GM12878 (cell line): ENCODE results near the gene DENND10. TPM values are rescaled to one million over a fixed set of nuclear protein-coding genes. Genes with fewer than 3 reads are reported as not detected.
A peak's percentile ranks its signal among the peaks of the same experiment; 100 is the strongest.

Experiments
- ATAC-seq: fragments of 200-7000 bp; cut with Tn5 transposase; 3 replicates; pipeline ENCODE4 v1.9.1; 2020; ENCODE audit warnings: mild to moderate bottlenecking, moderate library complexity
- BruUV-seq: library from RNA; stranded (reverse); fragments of 400-500 nt; replicated peaks from 2 replicates; lab custom pipeline; 2021; lab: Mats Ljungman, UMichigan
- CTCF ChIA-PET: fragments of 300-600 bp; sonication (Branson Sonifier 250); formaldehyde crosslinking; extraction: SDS; loops from one replicate; lab custom pipeline; 2021; ENCODE audit warnings: inconsistent platforms; lab: Yijun Ruan, JAX
- POLR2A ChIA-PET: fragments of 350-600 bp; formaldehyde crosslinking; extraction: SDS; loops from one replicate; lab custom pipeline; 2021; ENCODE audit warnings: inconsistent platforms; lab: Charles Lee
- RAD21 ChIA-PET: fragments of 300-600 bp; sonication (Branson Sonifier 250); formaldehyde crosslinking; loops from one replicate; lab custom pipeline; 2023; ENCODE audit warnings: antibody characterized with exemption; ENCODE audit not compliant: unreplicated experiment; lab: Charles Lee
- SMC1A ChIA-PET: fragments of 300-600 bp; sonication (Branson Sonifier 250); formaldehyde crosslinking; loops from one replicate; lab custom pipeline; 2023; ENCODE audit not compliant: unreplicated experiment, uncharacterized antibody; lab: Charles Lee
- DNase-seq: peaks from one replicate; pipeline ENCODE4 v3.0.0-alpha.2; 2011; ENCODE audit warnings: low read depth, low spot score
- FAIRE-seq: peaks from 3 replicates; lab custom pipeline; 2011; peaks lifted over from hg19 to GRCh38; lab: Jason Lieb, UNC
- H2AFZ ChIP-seq: 2 replicates; pipeline ENCODE4 v1.6.0; 2011; ENCODE audit warnings: low read depth, low read length, control low read depth; ENCODE audit not compliant: control insufficient read depth
- H3K27ac ChIP-seq: 2 replicates; pipeline ENCODE4 v1.5.1; 2011; ENCODE audit warnings: control low read depth; ENCODE audit not compliant: control insufficient read depth, insufficient read depth
- H3K27me3 ChIP-seq, 2 experiments: replicated peaks in 1 of 2; 2 replicates each; pipeline versions ENCODE4 v1.6.0 to v1.6.1; 2011; ENCODE audit warnings: low read length in 1 of 2; ENCODE audit not compliant: control insufficient read depth in 2 of 2, insufficient read depth in 2 of 2
- H3K36me3 ChIP-seq, 2 experiments: 2 replicates each; pipeline ENCODE4 v1.5.1; 2011; ENCODE audit warnings: low read length in 1 of 2; ENCODE audit not compliant: control insufficient read depth in 2 of 2, insufficient read depth in 2 of 2
- H3K4me1 ChIP-seq: 2 replicates; pipeline ENCODE4 v1.6.1; 2011; ENCODE audit warnings: mild to moderate bottlenecking, low read length, moderate library complexity, mixed read lengths; ENCODE audit not compliant: control insufficient read depth, insufficient read depth
- H3K4me2 ChIP-seq: 2 replicates; pipeline ENCODE4 v1.6.0; 2011; ENCODE audit warnings: control low read depth; ENCODE audit not compliant: control insufficient read depth, insufficient read depth
- H3K4me3 ChIP-seq: fragments of 200-600 bp; sonication (generic); 2 replicates; pipeline ENCODE4 v1.5.1; 2016
- H3K79me2 ChIP-seq: 2 replicates; pipeline ENCODE4 v1.6.0; 2011; ENCODE audit warnings: low read length; ENCODE audit not compliant: control insufficient read depth, insufficient read depth
- H3K9ac ChIP-seq: 2 replicates; pipeline ENCODE4 v1.8.0; 2011; ENCODE audit warnings: low read length, control low read depth, mixed read lengths; ENCODE audit not compliant: control insufficient read depth, insufficient read depth
- H3K9me3 ChIP-seq: replicated peaks from 3 replicates; pipeline ENCODE4 v1.5.1; 2011; ENCODE audit warnings: mild to moderate bottlenecking, low read length; ENCODE audit not compliant: control insufficient read depth, insufficient read depth
- H4K20me1 ChIP-seq: 2 replicates; pipeline ENCODE4 v1.6.0; 2011; ENCODE audit not compliant: control insufficient read depth, insufficient read depth
- ASH2L ChIP-seq: fragments of 300-600, 200-600 bp; sonication (generic); IDR thresholded peaks from 2 replicates; pipeline ENCODE4 v1.6.1; 2017; ENCODE audit warnings: low read depth, mild to moderate bottlenecking, borderline replicate concordance
- CHD4 ChIP-seq: fragments of 200-600 bp; sonication (generic); IDR thresholded peaks from 2 replicates; pipeline ENCODE4 v1.6.1; 2016; ENCODE audit warnings: mild to moderate bottlenecking
- CREB1 ChIP-seq: IDR thresholded peaks from 2 replicates; pipeline ENCODE4 v1.6.1; 2012; ENCODE audit warnings: low read depth, mild to moderate bottlenecking, inconsistent platforms
- HDGF ChIP-seq: fragments of 450-650 bp; IDR thresholded peaks from 2 replicates; pipeline ENCODE4 v1.6.1; 2016; ENCODE audit warnings: antibody characterized with exemption
- IKZF1 ChIP-seq: fragments of 450-650 bp; conservative IDR thresholded peaks from 2 replicates; pipeline ENCODE4 v1.6.1; 2017; ENCODE audit warnings: antibody characterized with exemption, mild to moderate bottlenecking
- IRF4 ChIP-seq: IDR thresholded peaks from 2 replicates; pipeline ENCODE4 v1.6.1; 2011; ENCODE audit warnings: low read depth, low read length
- MAX ChIP-seq: IDR thresholded peaks from 2 replicates; pipeline ENCODE4 v1.6.1; 2012; ENCODE audit warnings: low read depth, low read length, improper control_type of control experiment
- MEF2B ChIP-seq: fragments of 450-650 bp; IDR thresholded peaks from 2 replicates; pipeline ENCODE4 v1.6.1; 2018; ENCODE audit warnings: mild to moderate bottlenecking, moderate library complexity; ENCODE audit not compliant: partially characterized antibody, poor library complexity, severe bottlenecking
- NRF1 ChIP-seq: conservative IDR thresholded peaks from 2 replicates; pipeline ENCODE4 v1.6.1; 2011; ENCODE audit warnings: mild to moderate bottlenecking, low read depth, low read length, improper control_type of control experiment
- RB1 ChIP-seq: fragments of 450-650 bp; formaldehyde crosslinking; IDR thresholded peaks from 2 replicates; pipeline ENCODE4 v1.6.1; 2017; ENCODE audit warnings: mild to moderate bottlenecking, borderline replicate concordance
- SKIL ChIP-seq: fragments of 450-650 bp; IDR thresholded peaks from 2 replicates; pipeline ENCODE4 v1.6.1; 2017; ENCODE audit warnings: mild to moderate bottlenecking, low read depth, inconsistent platforms; ENCODE audit not compliant: poor library complexity, severe bottlenecking
- SMAD1 ChIP-seq: fragments of 450-650 bp; IDR thresholded peaks from 2 replicates; pipeline ENCODE4 v1.6.1; 2018; ENCODE audit warnings: mild to moderate bottlenecking, low read depth; ENCODE audit not compliant: partially characterized antibody
- SUZ12 ChIP-seq: fragments of 200-600 bp; sonication (generic); IDR thresholded peaks from one replicate; pipeline ENCODE4 v1.6.1; 2018; ENCODE audit warnings: antibody characterized with exemption, mild to moderate bottlenecking; ENCODE audit not compliant: unreplicated experiment
- TCF3 ChIP-seq: IDR thresholded peaks from 2 replicates; pipeline ENCODE4 v1.6.1; 2012; ENCODE audit warnings: low read depth, mild to moderate bottlenecking, low read length, borderline replicate concordance; ENCODE audit not compliant: insufficient read depth
- YBX1 ChIP-seq: fragments of 450-650 bp; IDR thresholded peaks from 2 replicates; pipeline ENCODE4 v1.6.1; 2016; ENCODE audit warnings: antibody characterized with exemption
- ZNF622 ChIP-seq: fragments of 450-650 bp; IDR thresholded peaks from 2 replicates; pipeline ENCODE4 v1.6.1; 2017; ENCODE audit warnings: mild to moderate bottlenecking, inconsistent platforms
- WGBS: methylation state at CpG from one replicate; pipeline ENCODE4 v1.1.6; 2016; ENCODE audit warnings: low lambda C conversion rate; ENCODE audit not compliant: insufficient replicate concordance, insufficient coverage; ENCODE audit errors: missing lambda C conversion rate; 5-methylcytosine and 5-hydroxymethylcytosine counted together
- in situ Hi-C: fragments of 300-500 bp; cut with MboI; formaldehyde crosslinking; loops from 9 replicates; pipeline ENCODE4 v1.14.3; 2018; ENCODE audit warnings: mixed read lengths
- intact Hi-C: fragments of 100-400 bp; cut with micrococcal nuclease; formaldehyde crosslinking; loops from one replicate; pipeline ENCODE4 v1.14.2; 2022; ENCODE audit not compliant: unreplicated experiment
- polyA plus RNA-seq, 11 experiments: library from polyadenylated mRNA; depleted of rRNA in 4 of 11; unstranded in 6 of 11; stranded (reverse) in 5 of 11; fragments of >200 nt; fragmentation: Nextera tagmentation in 4 of 11; fragmentation: Illumina TruSeq in 1 of 11; extraction: Ambion mirVana in 4 of 11; extraction: Trizol in 1 of 11; gene quantifications; 1 replicate in 1 of 11; 2 replicates in 10 of 11; pipeline versions ENCODE4 v1.2.1 to v1.2.3, GENCODE V29; 2011 to 2016; ENCODE audit warnings: inconsistent platforms in 2 of 11, missing spikeins in 2 of 11, low read depth in 1 of 11
- total RNA-seq, 4 experiments: library from RNA; depleted of rRNA in 3 of 4; stranded (reverse); fragments of >200 nt in 3 of 4; fragmentation: Illumina TruSeq in 1 of 4; extraction: Trizol in 1 of 4; gene quantifications; 2 replicates each; pipeline versions ENCODE4 v1.2.1 to v1.2.3, GENCODE V29; 2013 to 2021
- TF ChIP-seq, protein P1 (sequence below): fragments of 450-650 bp; IDR thresholded peaks from 2 replicates; pipeline ENCODE4 v1.6.1; 2016; ENCODE audit warnings: mild to moderate bottlenecking
- TF ChIP-seq, protein P2 (sequence below): fragments of 450-650 bp; IDR thresholded peaks from 2 replicates; pipeline ENCODE4 v1.6.1; 2018; ENCODE audit warnings: mild to moderate bottlenecking, low read depth, moderate library complexity; ENCODE audit not compliant: partially characterized antibody

DENND10 gene
- total and polyA plus RNA-seq, 10 of the 15 experiments (the other 5 are each of a cell fraction or from before 2014, with no cell fraction given): 21.5 to 39.8 (median 26.2) TPM

DNA sequence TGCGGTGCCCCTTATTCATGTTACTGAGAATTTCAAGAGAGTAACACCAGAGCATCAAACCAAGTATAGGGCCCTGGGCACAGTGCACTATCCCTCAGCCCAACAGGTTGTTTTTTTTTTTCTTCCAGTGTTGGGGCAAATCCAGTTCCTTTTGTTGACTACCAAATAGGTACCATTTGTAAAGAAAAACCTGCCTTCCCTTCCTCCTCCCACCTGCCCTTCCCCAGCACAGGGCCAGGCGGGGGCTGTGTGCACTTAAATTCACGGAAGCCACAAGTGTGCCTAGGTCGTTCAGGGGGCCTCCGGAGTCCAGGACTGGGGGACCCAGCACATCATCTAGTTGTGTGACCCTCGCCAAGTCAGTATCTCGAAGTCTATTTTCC, 62.2 kb downstream of the DENND10 start:
- Histone ChIP-seq H3K9ac (peak overlapping the region; percentile 94), H4K20me1 (no peaks in the 10 kb centered on the region), H3K79me2 (peaks cover 18% of the 10 kb centered on the region), H3K9me3 (no peaks in the 10 kb centered on the region), H3K27ac (peak overlapping the region; percentile 94), H3K27me3 (no peaks in the 10 kb centered on the region), H3K36me3 (peaks cover 3 to 20% of the 10 kb centered on the region in 2 experiments), H3K4me2 (peak overlapping the region; percentile 99), H3K4me1 (peaks cover 11% of the 10 kb centered on the region), H2AFZ (peak overlapping the region; percentile 88), H3K4me3 (peak overlapping the region; percentile 99)
- in situ Hi-C loops: no loop called here
- intact Hi-C loops: no loop called here
- ATAC-seq: peak; percentile 8
- WGBS: 77% methylated on average over 7 of the region's 7 CpGs
- no TSS peak for BruUV-seq
- DNase-seq: no peak
- POLR2A ChIA-PET: no interaction called here
- CTCF ChIA-PET: no interaction called here
- RAD21 ChIA-PET: no interaction called here
- no peak for FAIRE-seq
- SMC1A ChIA-PET: no interaction called here
- TF ChIP-seq SMAD1 (no peak), MAX (no peak), YBX1 (no peak), IKZF1 (no peak), MEF2B (no peak), ASH2L (no peak), ZNF622 (no peak), SUZ12 (no peak), HDGF (no peak), TCF3 (no peak), SKIL (no peak), RB1 (no peak), CREB1 (no peak), NRF1 (no peak), IRF4 (no peak), CHD4 (no peak)
- TF ChIP-seq, protein P1, sequence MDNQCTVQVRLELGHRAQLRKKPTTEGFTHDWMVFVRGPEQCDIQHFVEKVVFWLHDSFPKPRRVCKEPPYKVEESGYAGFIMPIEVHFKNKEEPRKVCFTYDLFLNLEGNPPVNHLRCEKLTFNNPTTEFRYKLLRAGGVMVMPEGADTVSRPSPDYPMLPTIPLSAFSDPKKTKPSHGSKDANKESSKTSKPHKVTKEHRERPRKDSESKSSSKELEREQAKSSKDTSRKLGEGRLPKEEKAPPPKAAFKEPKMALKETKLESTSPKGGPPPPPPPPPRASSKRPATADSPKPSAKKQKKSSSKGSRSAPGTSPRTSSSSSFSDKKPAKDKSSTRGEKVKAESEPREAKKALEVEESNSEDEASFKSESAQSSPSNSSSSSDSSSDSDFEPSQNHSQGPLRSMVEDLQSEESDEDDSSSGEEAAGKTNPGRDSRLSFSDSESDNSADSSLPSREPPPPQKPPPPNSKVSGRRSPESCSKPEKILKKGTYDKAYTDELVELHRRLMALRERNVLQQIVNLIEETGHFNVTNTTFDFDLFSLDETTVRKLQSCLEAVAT: no peak
- TF ChIP-seq, protein P2, sequence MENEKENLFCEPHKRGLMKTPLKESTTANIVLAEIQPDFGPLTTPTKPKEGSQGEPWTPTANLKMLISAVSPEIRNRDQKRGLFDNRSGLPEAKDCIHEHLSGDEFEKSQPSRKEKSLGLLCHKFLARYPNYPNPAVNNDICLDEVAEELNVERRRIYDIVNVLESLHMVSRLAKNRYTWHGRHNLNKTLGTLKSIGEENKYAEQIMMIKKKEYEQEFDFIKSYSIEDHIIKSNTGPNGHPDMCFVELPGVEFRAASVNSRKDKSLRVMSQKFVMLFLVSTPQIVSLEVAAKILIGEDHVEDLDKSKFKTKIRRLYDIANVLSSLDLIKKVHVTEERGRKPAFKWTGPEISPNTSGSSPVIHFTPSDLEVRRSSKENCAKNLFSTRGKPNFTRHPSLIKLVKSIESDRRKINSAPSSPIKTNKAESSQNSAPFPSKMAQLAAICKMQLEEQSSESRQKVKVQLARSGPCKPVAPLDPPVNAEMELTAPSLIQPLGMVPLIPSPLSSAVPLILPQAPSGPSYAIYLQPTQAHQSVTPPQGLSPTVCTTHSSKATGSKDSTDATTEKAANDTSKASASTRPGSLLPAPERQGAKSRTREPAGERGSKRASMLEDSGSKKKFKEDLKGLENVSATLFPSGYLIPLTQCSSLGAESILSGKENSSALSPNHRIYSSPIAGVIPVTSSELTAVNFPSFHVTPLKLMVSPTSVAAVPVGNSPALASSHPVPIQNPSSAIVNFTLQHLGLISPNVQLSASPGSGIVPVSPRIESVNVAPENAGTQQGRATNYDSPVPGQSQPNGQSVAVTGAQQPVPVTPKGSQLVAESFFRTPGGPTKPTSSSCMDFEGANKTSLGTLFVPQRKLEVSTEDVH: no peak
